Activated naive CD4-positive, alpha-beta T cell treated with anti-CD3 and anti-CD28 coated beads for 36 hours (primary cell): Measurements from ENCODE around the gene PAN3. TPM values are rescaled to one million over a fixed set of nuclear protein-coding genes. Genes with fewer than 3 reads are reported as not detected.

ENCODE experiments used
- CTCF ChIA-PET: fragments of 350-600 bp; sonication (Branson Sonifier 250); formaldehyde crosslinking; loops from one replicate; lab custom pipeline; 2021; ENCODE audit warnings: antibody characterized with exemption; lab: Charles Lee
- DNase-seq: peaks from one replicate; pipeline ENCODE4 v3.0.0-alpha.2; 2020
- H3K27ac Mint-ChIP-seq: one replicate; pipeline ENCODE4 v1.8.0; 2021; ENCODE audit warnings: mild to moderate bottlenecking, mixed read lengths
- H3K27me3 Mint-ChIP-seq: one replicate; pipeline ENCODE4 v1.8.0; 2021; ENCODE audit warnings: low read depth, mixed read lengths
- H3K36me3 Mint-ChIP-seq: one replicate; pipeline ENCODE4 v1.8.0; 2021; ENCODE audit warnings: low read depth, mixed read lengths
- H3K4me1 Mint-ChIP-seq: one replicate; pipeline ENCODE4 v1.8.0; 2021; ENCODE audit warnings: low read depth, mixed read lengths
- H3K4me3 Mint-ChIP-seq: one replicate; pipeline ENCODE4 v1.8.0; 2021; ENCODE audit warnings: mild to moderate bottlenecking, moderate library complexity, mixed read lengths
- H3K9me3 Mint-ChIP-seq: one replicate; pipeline ENCODE4 v1.8.0; 2021; ENCODE audit warnings: mixed read lengths
- intact Hi-C: fragments of 100-400 bp; cut with micrococcal nuclease; formaldehyde crosslinking; loops from one replicate; pipeline ENCODE4 v1.15.1; 2023
- total RNA-seq, 2 experiments: library from RNA; stranded (reverse); gene quantifications; one replicate each; pipeline ENCODE4 v1.2.3, GENCODE V29; 2021

Gene PAN3
- total RNA-seq, 2 experiments from 2014 or later: 21.2 to 21.7 TPM

DNA sequence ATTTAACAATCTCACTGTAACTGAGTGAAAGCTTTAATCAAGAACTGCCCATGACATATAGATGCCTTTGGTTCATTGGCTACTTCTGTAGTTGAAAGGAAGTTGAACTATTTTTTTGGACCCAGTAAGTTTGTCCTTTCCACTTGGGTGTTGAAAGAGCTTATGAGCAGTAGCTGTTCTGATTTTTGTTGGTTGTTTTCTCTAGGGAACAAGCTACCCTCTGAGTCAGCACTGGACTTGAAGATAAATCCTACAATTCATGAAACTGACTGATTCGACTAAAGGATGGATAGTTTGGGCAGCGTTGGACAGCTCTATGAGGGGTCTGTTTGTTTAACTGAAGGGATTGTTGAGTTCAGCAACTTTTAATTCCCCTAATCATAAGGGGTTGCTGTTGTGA lies 101.0 kb downstream of the PAN3 start:
- no peaks in the 10 kb centered on the region for H3K27me3 Mint-ChIP-seq
- no peak overlapping the region for H3K27ac Mint-ChIP-seq
- H3K9me3 Mint-ChIP-seq: no peaks in the 10 kb centered on the region
- H3K4me3 Mint-ChIP-seq: no peak overlapping the region
- peaks cover 32% of the 10 kb centered on the region for H3K36me3 Mint-ChIP-seq
- CTCF ChIA-PET: interaction anchor here (1.0 to 1.2 kb wide), 2 partner anchors 9 to 21 kb away, joined by 3 read pairs; no protein-coding TSS in a partner anchor
- H3K4me1 Mint-ChIP-seq: no peaks in the 10 kb centered on the region
- DNase-seq: no peak
- intact Hi-C loops: no loop called here

- intact Hi-C loops: no loop called here
- H3K36me3 Mint-ChIP-seq: peaks cover 45% of the 10 kb centered on the region
- CTCF ChIA-PET: no interaction called here
These were observed 107.1 kb downstream of the PAN3 start for GRCh38 chr13:28245465-28245864.

DNA sequence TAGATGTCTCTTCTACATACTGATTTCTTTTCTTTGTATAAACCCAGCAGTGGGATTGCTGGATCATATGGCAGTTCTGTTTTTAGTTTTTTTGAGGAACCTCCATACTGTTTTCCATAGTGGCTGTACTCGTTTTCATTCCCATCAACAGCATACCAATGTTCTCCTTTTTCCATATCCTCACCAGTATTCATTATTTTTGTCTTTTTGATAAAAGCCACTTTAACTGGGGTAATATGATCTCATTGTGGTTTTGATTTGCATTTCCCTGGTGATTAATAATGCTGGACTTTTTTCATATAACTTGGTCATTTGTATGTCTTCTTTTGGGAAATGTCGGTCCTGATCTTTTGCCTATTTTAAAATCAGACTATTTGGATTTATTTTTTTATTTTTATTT lies 108.5 kb downstream of the PAN3 start:
- CTCF ChIA-PET: no interaction called here
- Mint-ChIP-seq H3K27ac (no peak overlapping the region), H3K9me3 (no peaks in the 10 kb centered on the region), H3K36me3 (peaks cover 47% of the 10 kb centered on the region), H3K4me1 (peaks cover 35% of the 10 kb centered on the region), H3K27me3 (no peaks in the 10 kb centered on the region), H3K4me3 (no peak overlapping the region)
- no peak for DNase-seq
- intact Hi-C loops: no loop called here

More at GRCh38 chr13:28245465-28245864, 107.1 kb downstream of the PAN3 start:
- no peaks in the 10 kb centered on the region for H3K27me3 Mint-ChIP-seq
- no peaks in the 10 kb centered on the region for H3K9me3 Mint-ChIP-seq
- no peak for DNase-seq
- H3K4me3 Mint-ChIP-seq: no peak overlapping the region
- H3K27ac Mint-ChIP-seq: no peak overlapping the region
- peaks cover 24% of the 10 kb centered on the region for H3K4me1 Mint-ChIP-seq

DNA sequence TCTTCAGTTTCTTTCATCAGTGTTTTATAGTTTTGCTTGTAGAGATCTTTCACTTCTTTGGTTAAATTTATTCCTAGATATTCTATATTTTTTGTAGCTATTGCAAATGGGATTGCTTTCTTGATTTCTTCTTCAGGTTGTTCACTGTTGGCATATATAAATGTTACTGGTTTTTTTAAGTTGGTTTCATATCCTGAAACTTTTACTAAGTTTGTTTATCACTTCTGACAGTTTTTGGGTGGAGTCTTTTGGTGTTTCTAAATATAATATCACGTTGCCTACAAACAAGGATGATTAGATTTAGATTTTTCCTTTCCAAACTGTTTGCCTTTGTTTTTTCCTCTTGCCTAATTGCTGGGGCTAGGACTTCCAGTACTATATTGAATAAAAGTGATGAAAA lies 109.7 kb downstream of the PAN3 start:
- DNase-seq: no peak

DNA sequence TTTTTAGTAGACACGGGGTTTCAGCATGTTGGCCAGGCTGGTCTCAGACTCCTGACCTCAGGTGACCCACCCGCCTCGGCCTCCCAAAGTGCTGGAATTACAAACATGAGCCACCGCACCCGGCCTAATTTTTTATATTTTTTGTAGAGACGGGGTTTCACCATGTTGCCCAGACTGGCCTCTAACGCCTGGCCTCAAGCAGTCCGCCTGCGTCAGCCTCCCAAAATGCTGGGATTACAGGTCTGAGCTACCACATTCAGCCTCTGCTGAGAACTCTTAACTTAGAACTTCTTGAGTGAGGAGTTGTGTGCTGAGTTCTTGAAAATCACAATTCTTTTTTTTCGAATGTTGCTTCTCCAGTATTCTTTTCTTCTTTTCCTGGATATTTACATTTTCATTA lies 112.2 kb downstream of the PAN3 start:
- CTCF ChIA-PET: no interaction called here
- peaks cover 32% of the 10 kb centered on the region for H3K36me3 Mint-ChIP-seq
- peaks cover 49% of the 10 kb centered on the region for H3K4me1 Mint-ChIP-seq
- intact Hi-C loops: no loop called here
- no peak overlapping the region for H3K4me3 Mint-ChIP-seq
- no peak overlapping the region for H3K27ac Mint-ChIP-seq
- no peaks in the 10 kb centered on the region for H3K9me3 Mint-ChIP-seq
- DNase-seq: no peak
- H3K27me3 Mint-ChIP-seq: no peaks in the 10 kb centered on the region

More for the DNA sequence above, 109.7 kb downstream of the PAN3 start:
- CTCF ChIA-PET: interaction anchor here (1.3 kb wide), 1 partner anchor 9 kb away, joined by 3 read pairs; no protein-coding TSS in a partner anchor
- Mint-ChIP-seq H3K4me1 (peaks cover 44% of the 10 kb centered on the region), H3K9me3 (no peaks in the 10 kb centered on the region), H3K27me3 (no peaks in the 10 kb centered on the region), H3K27ac (no peak overlapping the region), H3K36me3 (peaks cover 43% of the 10 kb centered on the region), H3K4me3 (no peak overlapping the region)
- intact Hi-C loops: no loop called here

- intact Hi-C loops: no loop called here
- Mint-ChIP-seq H3K4me3 (no peak overlapping the region), H3K4me1 (peaks cover 47% of the 10 kb centered on the region), H3K36me3 (peaks cover 32% of the 10 kb centered on the region), H3K27ac (no peak overlapping the region), H3K9me3 (no peaks in the 10 kb centered on the region), H3K27me3 (no peaks in the 10 kb centered on the region)
- CTCF ChIA-PET: no interaction called here
- no peak for DNase-seq
These were observed 113.1 kb downstream of the PAN3 start for GRCh38 chr13:28251466-28251865.

DNA sequence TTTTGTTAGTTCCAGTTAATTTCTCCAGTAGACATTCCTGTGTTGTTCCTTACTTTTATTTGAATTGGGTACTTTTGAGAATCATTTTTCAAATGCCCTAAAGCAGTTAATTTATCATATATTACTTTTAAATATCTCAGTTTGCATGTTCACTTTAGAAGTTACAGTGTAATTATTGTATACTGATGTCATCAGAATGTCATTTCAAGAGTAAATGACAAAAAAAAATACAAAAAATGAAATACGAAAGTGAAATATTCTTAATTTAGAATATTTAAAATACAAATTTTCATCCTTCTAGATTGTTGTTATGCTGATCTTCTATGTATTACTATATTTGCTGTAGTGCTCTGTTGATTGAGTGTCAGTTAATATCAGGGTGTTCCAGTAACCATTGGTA lies 114.2 kb downstream of the PAN3 start:
- CTCF ChIA-PET: no interaction called here
- Mint-ChIP-seq H3K36me3 (peaks cover 30% of the 10 kb centered on the region), H3K9me3 (no peaks in the 10 kb centered on the region), H3K4me3 (no peak overlapping the region), H3K4me1 (peaks cover 41% of the 10 kb centered on the region), H3K27ac (no peak overlapping the region), H3K27me3 (no peaks in the 10 kb centered on the region)
- no peak for DNase-seq
- intact Hi-C loops: no loop called here

DNA sequence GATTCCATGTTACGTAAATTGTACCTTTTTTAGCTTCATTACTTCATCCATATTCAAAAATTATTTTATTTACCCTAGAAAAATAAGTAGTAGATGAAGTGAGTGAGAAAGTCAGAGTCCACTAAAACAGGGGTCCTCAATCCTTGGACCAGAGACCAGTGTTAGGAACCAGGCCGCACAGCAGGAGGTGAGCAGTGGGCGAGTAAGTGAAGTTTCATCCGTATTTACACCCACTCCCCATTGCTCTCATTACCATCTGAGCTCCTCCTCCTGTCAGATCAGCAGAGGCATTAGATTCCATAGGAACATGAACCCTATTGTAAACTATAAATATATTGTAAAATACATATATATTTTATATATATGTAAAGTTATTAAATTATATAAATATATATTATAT lies 119.0 kb downstream of the PAN3 start:
- H3K4me3 Mint-ChIP-seq: no peak overlapping the region
- no peaks in the 10 kb centered on the region for H3K9me3 Mint-ChIP-seq
- H3K36me3 Mint-ChIP-seq: peaks cover 18% of the 10 kb centered on the region
- H3K4me1 Mint-ChIP-seq: peaks cover 14% of the 10 kb centered on the region
- CTCF ChIA-PET: interaction anchor here (0.6 kb wide), 1 partner anchor 27 kb away, joined by 3 read pairs; no protein-coding TSS in a partner anchor
- no peak for DNase-seq
- H3K27me3 Mint-ChIP-seq: no peaks in the 10 kb centered on the region
- no peak overlapping the region for H3K27ac Mint-ChIP-seq
- intact Hi-C loops: no loop called here

DNA sequence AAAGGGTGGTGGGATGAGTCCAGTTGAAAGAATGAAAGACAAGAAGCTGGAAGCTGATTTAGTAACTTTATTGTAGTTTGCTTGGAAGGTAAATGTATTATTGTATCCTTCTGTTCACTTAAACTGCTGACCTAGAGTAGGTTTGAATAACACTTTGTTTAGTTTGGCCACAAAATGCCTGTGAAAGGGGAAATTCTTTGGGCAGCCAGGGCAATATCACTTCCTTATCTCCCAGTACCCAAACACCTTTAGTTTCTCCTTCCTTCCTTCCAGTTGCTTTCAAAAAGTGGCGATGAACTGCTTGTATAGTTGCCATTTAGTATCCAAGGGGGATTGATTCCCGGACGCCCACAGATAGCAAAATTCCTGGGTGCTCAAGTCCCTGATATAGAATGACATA lies 120.1 kb downstream of the PAN3 start:
- peaks cover 25% of the 10 kb centered on the region for H3K36me3 Mint-ChIP-seq
- H3K9me3 Mint-ChIP-seq: no peaks in the 10 kb centered on the region
- CTCF ChIA-PET: no interaction called here
- DNase-seq: no peak
- peaks cover 7% of the 10 kb centered on the region for H3K4me1 Mint-ChIP-seq
- intact Hi-C loops: no loop called here
- H3K27ac Mint-ChIP-seq: no peak overlapping the region
- no peaks in the 10 kb centered on the region for H3K27me3 Mint-ChIP-seq
- no peak overlapping the region for H3K4me3 Mint-ChIP-seq

DNA sequence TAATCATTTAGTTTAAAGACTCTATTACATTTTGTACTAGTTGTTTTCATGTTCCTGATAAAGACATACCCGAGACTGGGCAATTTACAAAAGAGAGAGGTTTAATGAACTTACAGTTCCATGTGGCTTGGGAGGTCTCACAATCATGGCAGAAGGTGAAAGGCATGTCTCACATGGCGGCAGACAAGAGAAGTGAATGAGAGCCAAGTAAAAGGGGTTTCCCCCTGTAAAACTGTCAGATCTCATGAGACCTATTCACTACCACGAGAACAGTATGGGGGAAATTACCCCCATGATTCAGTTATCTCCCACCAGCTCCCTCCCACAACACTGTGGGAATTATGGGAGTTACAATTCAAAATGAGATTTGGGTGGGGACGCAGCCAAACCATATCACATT lies 129.2 kb downstream of the PAN3 start:
- no peaks in the 10 kb centered on the region for H3K27me3 Mint-ChIP-seq
- intact Hi-C loops: no loop called here
- H3K4me3 Mint-ChIP-seq: no peak overlapping the region
- H3K36me3 Mint-ChIP-seq: peaks cover 34% of the 10 kb centered on the region
- H3K9me3 Mint-ChIP-seq: peaks cover 5% of the 10 kb centered on the region
- DNase-seq: no peak
- no peak overlapping the region for H3K27ac Mint-ChIP-seq
- H3K4me1 Mint-ChIP-seq: peaks cover 14% of the 10 kb centered on the region
- CTCF ChIA-PET: interaction anchor here (0.8 kb wide), 1 partner anchor 802 kb away, joined by 3 read pairs; no protein-coding TSS in a partner anchor

GRCh38 chr13:28268800-28269223 lies 130.5 kb downstream of the PAN3 start:
- intact Hi-C loops: loop anchor here (1.0 to 2.0 kb wide), 2 partner anchors 64 to 130 kb away; partner anchors contain the start of gene PAN3
- Mint-ChIP-seq H3K9me3 (peaks cover 5% of the 10 kb centered on the region), H3K4me1 (peaks cover 14% of the 10 kb centered on the region), H3K27ac (peak overlapping the region; percentile 34), H3K4me3 (no peak overlapping the region), H3K27me3 (no peaks in the 10 kb centered on the region), H3K36me3 (peaks cover 29% of the 10 kb centered on the region)
- CTCF ChIA-PET: no interaction called here
- DNase-seq: no peak

GRCh38 chr13:28271056-28271840 lies 132.9 kb downstream of the PAN3 start:
- H3K4me1 Mint-ChIP-seq: peaks cover 14% of the 10 kb centered on the region
- H3K36me3 Mint-ChIP-seq: peaks cover 30% of the 10 kb centered on the region
- H3K4me3 Mint-ChIP-seq: no peak overlapping the region
- H3K9me3 Mint-ChIP-seq: peaks cover 5% of the 10 kb centered on the region
- no peak overlapping the region for H3K27ac Mint-ChIP-seq
- DNase-seq: no peak
- no peaks in the 10 kb centered on the region for H3K27me3 Mint-ChIP-seq
- intact Hi-C loops: loop anchor here (10.0 kb wide), 1 partner anchor 216 kb away; no protein-coding TSS in a partner anchor
- CTCF ChIA-PET: no interaction called here

DNA sequence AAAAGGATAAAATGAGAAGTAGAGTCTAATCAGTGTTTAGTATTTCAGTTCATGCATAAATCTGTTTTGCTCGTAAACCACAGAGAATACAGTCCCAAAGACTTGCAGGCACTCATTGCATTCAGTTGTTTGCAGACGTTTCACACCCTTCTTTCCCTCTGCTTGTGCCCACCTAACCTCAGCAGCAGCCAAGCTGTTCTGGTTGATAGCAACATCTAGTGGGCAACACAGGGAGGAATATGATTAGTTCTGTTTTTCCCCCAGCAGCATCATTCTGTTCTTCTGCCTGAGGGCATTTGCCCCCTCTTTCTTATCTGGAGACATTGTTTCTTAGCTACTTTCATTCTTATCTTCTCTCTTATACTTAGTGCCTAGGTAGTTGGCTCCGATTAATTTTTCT lies 135.6 kb downstream of the PAN3 start:
- no peak overlapping the region for H3K4me3 Mint-ChIP-seq
- no peaks in the 10 kb centered on the region for H3K27me3 Mint-ChIP-seq
- no peak overlapping the region for H3K27ac Mint-ChIP-seq
- no peak for DNase-seq
- CTCF ChIA-PET: no interaction called here
- peaks cover 1% of the 10 kb centered on the region for H3K4me1 Mint-ChIP-seq
- no peaks in the 10 kb centered on the region for H3K9me3 Mint-ChIP-seq
- intact Hi-C loops: loop anchor here (10.0 kb wide), 1 partner anchor 219 kb away; no protein-coding TSS in a partner anchor
- peaks cover 16% of the 10 kb centered on the region for H3K36me3 Mint-ChIP-seq
